A549 (cell line): Measurements from ENCODE around the gene GRAMD2A. TPM values are rescaled to one million over a fixed set of nuclear protein-coding genes. Genes with fewer than 3 reads are reported as not detected.

Source experiments
- ATAC-seq, 2 experiments: fragments of 200-7000 bp in 1 of 2; fragments of >200 bp in 1 of 2; cut with Nextera tagmentation in 1 of 2; cut with Tn5 transposase in 1 of 2; 3 replicates each; pipeline versions ENCODE4 v1.8.0 to v1.9.1; 2018 to 2020; ENCODE audit warnings: mild to moderate bottlenecking in 1 of 2, moderate library complexity in 1 of 2
- CTCF ChIA-PET: fragments of 300-600 bp; sonication (Branson Sonifier 250); formaldehyde crosslinking; extraction: SDS; loops from one replicate; lab custom pipeline; 2021; ENCODE audit warnings: antibody characterized with exemption, inconsistent platforms; lab: Yijun Ruan, JAX
- POLR2A ChIA-PET: fragments of 350-600 bp; formaldehyde crosslinking; extraction: SDS; loops from one replicate; lab custom pipeline; 2021; ENCODE audit warnings: antibody characterized with exemption, inconsistent platforms; lab: Yijun Ruan, JAX
- DNase-seq, 2 experiments: peaks; one replicate each; pipeline versions ENCODE4 v3.0.0 to v3.0.0-alpha.2; 2011 to 2016; ENCODE audit warnings: low read depth in 1 of 2, low spot score in 1 of 2
- FAIRE-seq: peaks from 2 replicates; lab custom pipeline; 2011; peaks lifted over from hg19 to GRCh38; lab: Jason Lieb, UNC
- H3K27ac ChIP-seq, 2 experiments: fragments of >200 bp; sonication (Bioruptor Twin); formaldehyde crosslinking; 3 replicates each; pipeline ENCODE4 v1.5.1; 2016 to 2017
- H3K4me1 ChIP-seq: fragments of >200 bp; sonication (Bioruptor Twin); formaldehyde crosslinking; 3 replicates; pipeline ENCODE4 v1.6.1; 2016
- H3K4me2 ChIP-seq: fragments of >200 bp; sonication (Bioruptor Twin); formaldehyde crosslinking; 3 replicates; pipeline ENCODE4 v1.6.1; 2016
- H3K4me3 ChIP-seq: fragments of >200 bp; sonication (Bioruptor Twin); formaldehyde crosslinking; 3 replicates; pipeline ENCODE4 v1.5.1; 2016
- H3K9me3 ChIP-seq: fragments of >200 bp; sonication (Bioruptor Twin); formaldehyde crosslinking; 3 replicates; pipeline ENCODE4 v1.6.1; 2016
- ATOH8 ChIP-seq: fragments of 250-450 bp; sonication (Bioruptor Pico); IDR thresholded peaks from 2 replicates; pipeline ENCODE4 v1.5.0; 2020; ENCODE audit warnings: low read depth, mild to moderate bottlenecking, moderate library complexity
- BCL3 ChIP-seq: fragments of >200 bp; sonication (Bioruptor Twin); formaldehyde crosslinking; IDR thresholded peaks from 3 replicates; pipeline ENCODE4 v1.6.1; 2016
- CEBPB ChIP-seq, 2 experiments: fragments of >200 bp in 1 of 2; sonication (Bioruptor Twin) in 1 of 2; formaldehyde crosslinking in 1 of 2; IDR thresholded peaks; 2 replicates each; pipeline ENCODE4 v1.6.1; 2012 to 2016
- EHF ChIP-seq: fragments of 250-450 bp; sonication (Bioruptor Pico); IDR thresholded peaks from 2 replicates; pipeline ENCODE4 v1.5.0; 2020; ENCODE audit warnings: mild to moderate bottlenecking
- EP300 ChIP-seq, 2 experiments: fragments of >200 bp; sonication (Bioruptor Twin); formaldehyde crosslinking; IDR thresholded peaks; 2 replicates in 1 of 2; 3 replicates in 1 of 2; pipeline ENCODE4 v1.6.1; 2016 to 2017
- FOSL2 ChIP-seq, 2 experiments: fragments of 450-650 bp in 1 of 2; fragments of >200 bp in 1 of 2; sonication (Bioruptor Twin) in 1 of 2; formaldehyde crosslinking; IDR thresholded peaks; 2 replicates each; pipeline versions ENCODE4 v1.5.0 to v1.6.1; 2016 to 2020; ENCODE audit warnings: mild to moderate bottlenecking in 1 of 2, moderate library complexity in 1 of 2
- GATA3 ChIP-seq: IDR thresholded peaks from 2 replicates; pipeline ENCODE4 v1.6.1; 2012; ENCODE audit warnings: borderline replicate concordance
- HOXA7 ChIP-seq: fragments of 250-450 bp; sonication (Bioruptor Pico); IDR thresholded peaks from 2 replicates; pipeline ENCODE4 v1.5.0; 2020; ENCODE audit warnings: mild to moderate bottlenecking, moderate library complexity
- HOXB13 ChIP-seq: fragments of 250-450 bp; sonication (Bioruptor Pico); IDR thresholded peaks from 2 replicates; pipeline ENCODE4 v1.5.0; 2020; ENCODE audit warnings: low read depth, mild to moderate bottlenecking, moderate library complexity
- HOXB5 ChIP-seq: fragments of 250-450 bp; sonication (Bioruptor Pico); IDR thresholded peaks from 2 replicates; pipeline ENCODE4 v1.5.0; 2020; ENCODE audit warnings: mild to moderate bottlenecking, moderate library complexity
- JUN ChIP-seq, 2 experiments: fragments of >200 bp; sonication (Bioruptor Twin); formaldehyde crosslinking; IDR thresholded peaks; 2 replicates in 1 of 2; 3 replicates in 1 of 2; pipeline ENCODE4 v1.6.1; 2016 to 2017
- JUNB ChIP-seq: fragments of >200 bp; sonication (Bioruptor Twin); formaldehyde crosslinking; IDR thresholded peaks from 2 replicates; pipeline ENCODE4 v1.6.1; 2016
- MAFK ChIP-seq: fragments of 450-650 bp; IDR thresholded peaks from 2 replicates; pipeline ENCODE4 v1.6.1; 2014; ENCODE audit not compliant: partially characterized antibody
- MAX ChIP-seq: IDR thresholded peaks from 2 replicates; pipeline ENCODE4 v1.6.1; 2012
- NFE2L2 ChIP-seq: fragments of 150-350 bp; conservative IDR thresholded peaks from 2 replicates; pipeline ENCODE4 v1.6.1; 2014; ENCODE audit warnings: low read length
- NR3C1 ChIP-seq: fragments of >200 bp; sonication (Bioruptor Twin); formaldehyde crosslinking; IDR thresholded peaks from 3 replicates; pipeline ENCODE4 v1.6.1; 2017
- POLR2A ChIP-seq: IDR thresholded peaks from 2 replicates; pipeline ENCODE4 v1.6.1; 2012; ENCODE audit warnings: mild to moderate bottlenecking, low read length
- POLR2AphosphoS2 ChIP-seq: conservative IDR thresholded peaks from 2 replicates; pipeline ENCODE4 v1.6.1; 2012; ENCODE audit warnings: low read length, improper control_type of control experiment, inconsistent platforms
- RARB ChIP-seq: fragments of 250-450 bp; sonication (Bioruptor Pico); IDR thresholded peaks from 2 replicates; pipeline ENCODE4 v1.8.0; 2021; ENCODE audit warnings: mild to moderate bottlenecking, moderate library complexity
- RCOR1 ChIP-seq: fragments of 150-350 bp; IDR thresholded peaks from 2 replicates; pipeline ENCODE4 v1.6.1; 2014; ENCODE audit warnings: antibody characterized with exemption, low read length, low read depth
- SMC3 ChIP-seq: fragments of >200 bp; sonication (Bioruptor Twin); formaldehyde crosslinking; IDR thresholded peaks from 3 replicates; pipeline ENCODE4 v1.6.1; 2018; ENCODE audit warnings: inconsistent platforms
- TFCP2L1 ChIP-seq: fragments of 250-450 bp; sonication (Bioruptor Pico); IDR thresholded peaks from 2 replicates; pipeline ENCODE4 v1.5.0; 2021; ENCODE audit warnings: mild to moderate bottlenecking
- TP53 ChIP-seq: fragments of 250-450 bp; sonication (Bioruptor Pico); IDR thresholded peaks from 2 replicates; pipeline ENCODE4 v1.5.0; 2021; ENCODE audit warnings: mild to moderate bottlenecking, moderate library complexity
- USF2 ChIP-seq: fragments of 450-650 bp; IDR thresholded peaks from 2 replicates; pipeline ENCODE4 v1.6.1; 2014; ENCODE audit warnings: antibody characterized with exemption
- ZC3H11A ChIP-seq: fragments of 450-650 bp; IDR thresholded peaks from 2 replicates; pipeline ENCODE4 v1.6.1; 2014; ENCODE audit warnings: antibody characterized with exemption, mild to moderate bottlenecking
- WGBS: methylation state at CpG from one replicate; pipeline ENCODE4 v1.1.6; 2017; ENCODE audit errors: missing lambda C conversion rate; 5-methylcytosine and 5-hydroxymethylcytosine counted together
- polyA plus RNA-seq, 4 experiments: library from polyadenylated mRNA; depleted of rRNA in 3 of 4; stranded (reverse); fragments of >200 nt; fragmentation: RNase III in 1 of 4; extraction: RNeasy Plus Mini Kit Qiagen cat#74134 plus additional on column Dnase treatment in 1 of 4; gene quantifications; 2 replicates in 3 of 4; 3 replicates in 1 of 4; pipeline ENCODE4 v1.2.3, GENCODE V29; 2011 to 2017

Gene GRAMD2A
- polyA plus RNA-seq, 2 of the 4 experiments (the other 2 are of a cell fraction) = 0.41 TPM; not detected in 1

- peak; percentile 97 for DNase-seq
- POLR2A ChIA-PET = interaction anchor here (0.6 to 2.5 kb wide), 8 partner anchors 10 to 84 kb away, joined by 3 to 48 read pairs (median 4); no protein-coding TSS in a partner anchor
- TF ChIP-seq USF2 (peak; percentile 21; the same call in 1 of the 2 replicates), JUN (IDR thresholded peaks at IDR 0.05) (peak; percentile 97 to 99), SMC3 (no peak), POLR2AphosphoS2 (no peak), EHF (CRISPR knock-in tag) (peak; percentile 43; the same call in 1 of the 2 replicates), NR3C1 (no peak), CEBPB (IDR thresholded peaks at IDR 0.05) (peak; percentile 59 to 80), TFCP2L1 (CRISPR knock-in tag) (peak; percentile 91), HOXB13 (CRISPR knock-in tag) (0 out of 2 replicates have a peak, but pooled peaks have one; percentile 25), RCOR1 (no peak), NFE2L2 (peak; percentile 96), MAX (peak; percentile 62), HOXB5 (peak; percentile 66), ZC3H11A (no peak), FOSL2 (IDR thresholded peaks at IDR 0.05) (peak; percentile 87), FOSL2 (CRISPR knock-in tag; IDR thresholded peaks at IDR 0.05) (peak; percentile 96), JUNB (peak; percentile 54; the same call in 1 of the 2 replicates), HOXA7 (CRISPR knock-in tag) (0 out of 2 replicates have a peak, but pooled peaks have one; percentile 9), MAFK (peak; percentile 98), EP300 (IDR thresholded peaks at IDR 0.05) (peak; percentile 36 to 66; a peak in 2 of 5 replicates), BCL3 (peak; percentile 94; the same call in 2 of the 3 replicates), GATA3 (peak; percentile 60; the same call in 1 of the 2 replicates), POLR2A (peak; percentile 74)
- H3K27ac ChIP-seq = peak overlapping the region; percentile 97
- H3K4me1 ChIP-seq = peaks cover 60% of the 10 kb centered on the region
- peak; percentile 94 to 96 for ATAC-seq
- peak overlapping the region; percentile 85 for H3K4me2 ChIP-seq
- FAIRE-seq = peak; percentile 96
- CTCF ChIA-PET = interaction anchor here (0.8 to 31.1 kb wide), 8 partner anchors 10 to 102 kb away, joined by 3 to 644 read pairs (median 4); partner anchors contain the start of gene GRAMD2A
- H3K9me3 ChIP-seq = no peaks in the 10 kb centered on the region
- 3% methylated on average over 3 of the region's 3 CpGs for WGBS
- H3K4me3 ChIP-seq = peak overlapping the region; percentile 46
Measured at GRCh38 chr15:72237029-72237852, 39.7 kb upstream of the GRAMD2A start.

- FAIRE-seq = no peak
- no peak for TF ChIP-seq TP53
- 0 out of 2 replicates have a peak, but pooled peaks have one; percentile 17 for TF ChIP-seq MAX
- 0 out of 2 replicates have a peak, but pooled peaks have one; percentile 49 for TF ChIP-seq ATOH8
- no peak for TF ChIP-seq RARB (CRISPR knock-in tag)
- H3K4me1 ChIP-seq = peaks cover 60% of the 10 kb centered on the region
- WGBS = 19% methylated on average over 2 of the region's 2 CpGs
- H3K27ac ChIP-seq = peak overlapping the region; percentile 97
- ChIA-PET POLR2A (interaction anchor here (1.0 to 2.5 kb wide), 5 partner anchors 9 to 50 kb away, joined by 3 to 48 read pairs (median 7); no protein-coding TSS in a partner anchor), CTCF (interaction anchor here (0.8 to 31.1 kb wide), 6 partner anchors 9 to 103 kb away, joined by 3 to 644 read pairs (median 4); partner anchors contain the start of gene GRAMD2A)
- no peak for DNase-seq
- H3K4me3 ChIP-seq = peak overlapping the region; percentile 46
- peak overlapping the region; percentile 85 for H3K4me2 ChIP-seq
- no peaks in the 10 kb centered on the region for H3K9me3 ChIP-seq
- no peak for ATAC-seq
Measured at GRCh38 chr15:72236381-72237003, 38.9 kb upstream of the GRAMD2A start.
